Measurements from ENCODE around the gene GPR84.

The GPR84 gene

DNA sequence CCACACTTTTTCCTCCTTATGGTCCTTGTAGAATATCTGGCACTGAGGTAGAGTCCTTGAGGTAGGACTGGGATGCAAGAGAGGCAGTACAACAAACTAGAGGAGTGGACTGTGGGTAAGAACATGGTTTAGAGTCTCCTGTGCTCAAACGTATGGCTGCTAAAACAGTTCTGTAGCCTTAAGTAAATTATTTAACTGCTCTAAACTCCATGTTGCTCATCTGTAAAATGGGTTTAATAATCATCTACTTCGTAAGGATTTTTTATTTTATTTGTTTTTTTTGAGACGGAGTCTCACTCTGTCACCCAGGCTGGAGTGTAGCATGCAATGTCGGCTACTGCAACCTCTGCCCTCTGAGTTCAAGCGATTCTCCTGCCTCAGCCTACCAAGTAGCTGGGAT lies 42.9 kb downstream of the GPR84 start:
- DNase-seq, result no peak
